SIG-M5 treated with dmso at 0.1 percent for 504 hours (cell line): ENCODE results near the gene NFATC2.

Source experiments
- DNase-seq: peaks from one replicate; lab custom pipeline; 2025; ENCODE audit not compliant: unreplicated experiment; lab: John Stamatoyannopoulos, UW

Gene NFATC2

DNA sequence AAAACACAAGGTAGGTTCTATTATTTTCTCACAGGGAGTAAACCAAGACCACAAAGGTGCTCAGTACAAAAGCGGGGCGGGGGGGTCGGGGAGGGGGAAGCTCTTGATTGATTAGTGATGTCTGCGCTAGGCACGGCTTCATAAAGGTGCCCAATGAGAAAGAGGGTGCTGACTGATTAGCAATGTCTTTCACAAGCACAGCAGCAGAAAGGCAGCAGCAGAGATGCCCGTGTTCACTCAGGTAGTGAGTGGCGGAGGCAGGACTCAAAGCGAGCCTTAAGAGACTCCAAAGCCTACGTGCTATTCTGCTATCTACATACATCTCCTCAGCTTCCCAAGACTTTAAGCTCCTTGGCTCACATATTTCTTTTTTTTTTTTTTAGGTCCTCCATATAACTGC, 20.3 kb downstream of the NFATC2 start:
- DNase-seq, result no peak

DNA sequence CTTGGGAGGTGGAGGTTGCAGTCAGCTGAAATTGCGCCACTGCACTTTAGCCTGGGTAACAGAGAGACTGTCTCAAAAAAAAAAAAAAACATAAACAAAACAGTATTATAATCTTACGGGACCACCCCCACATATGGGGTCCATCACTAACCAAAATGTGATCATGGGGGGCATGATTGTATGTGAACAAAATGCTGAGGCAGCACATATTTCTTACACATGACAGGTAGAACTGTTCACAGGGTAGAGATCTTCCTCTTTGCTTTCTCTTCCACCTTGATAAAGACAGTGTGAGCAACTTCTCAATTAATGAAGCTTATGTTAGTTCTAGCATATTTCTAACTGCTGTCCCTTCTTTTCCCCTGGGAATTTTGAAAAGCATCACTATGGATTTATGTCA, 24.7 kb downstream of the NFATC2 start:
- no peak for DNase-seq

DNA sequence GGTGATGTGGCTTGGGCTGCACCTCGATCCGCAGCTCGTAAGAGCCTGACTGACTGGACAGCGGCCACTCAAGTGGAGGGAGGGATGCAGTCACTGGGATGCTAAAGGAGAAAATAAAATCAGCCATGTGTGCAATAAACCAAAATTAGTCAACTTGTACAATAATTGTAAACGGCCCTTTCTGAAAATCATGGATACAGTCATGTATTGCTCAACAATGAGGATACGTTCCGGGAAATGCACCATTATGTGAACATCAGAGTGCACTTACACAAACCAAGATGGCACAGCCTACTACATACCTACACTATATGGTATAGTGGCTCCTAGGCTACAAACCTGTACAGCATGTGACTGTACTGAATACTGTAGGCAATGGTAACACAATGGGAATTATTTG, 25.7 kb downstream of the NFATC2 start:
- DNase-seq, result no peak

DNA sequence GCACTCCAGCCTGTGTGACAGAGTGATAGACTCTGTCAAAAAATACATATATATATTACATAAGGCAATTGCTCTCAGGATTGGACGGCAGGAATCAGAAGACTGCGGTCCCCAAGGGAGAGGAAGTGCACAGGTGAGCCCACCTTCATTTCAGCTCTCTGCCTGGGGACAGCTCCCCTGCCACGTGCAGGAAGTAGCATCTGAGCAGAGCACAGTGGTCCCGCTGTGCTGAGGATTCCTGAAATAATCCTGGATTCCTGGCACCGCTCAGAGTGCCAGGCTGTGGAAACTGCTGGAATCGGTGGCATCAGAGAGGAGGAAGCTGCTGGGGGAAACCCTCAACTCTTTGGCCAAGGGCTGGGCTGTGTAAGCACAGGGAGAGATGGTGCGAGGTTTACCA, 27.7 kb downstream of the NFATC2 start:
- no peak for DNase-seq

DNA sequence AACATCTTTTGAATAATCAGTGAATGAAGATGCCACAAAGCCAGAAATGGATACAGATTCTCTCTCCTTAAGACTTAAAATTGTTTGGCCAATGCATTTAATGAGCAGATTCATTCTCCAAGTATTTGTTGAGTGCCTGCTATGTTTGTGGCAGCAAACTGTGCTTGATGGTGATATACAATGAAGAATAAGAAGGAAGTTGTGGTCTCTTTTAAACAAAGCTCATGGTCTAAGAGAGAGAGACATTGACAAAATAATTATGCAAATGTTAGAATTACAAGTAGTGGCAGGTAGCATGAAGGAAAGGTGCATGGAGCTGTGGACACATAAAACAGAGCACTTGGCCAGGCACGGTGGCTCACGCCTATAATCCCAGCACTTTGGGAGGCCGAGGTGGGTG, 28.3 kb downstream of the NFATC2 start:
- no peak for DNase-seq

DNA sequence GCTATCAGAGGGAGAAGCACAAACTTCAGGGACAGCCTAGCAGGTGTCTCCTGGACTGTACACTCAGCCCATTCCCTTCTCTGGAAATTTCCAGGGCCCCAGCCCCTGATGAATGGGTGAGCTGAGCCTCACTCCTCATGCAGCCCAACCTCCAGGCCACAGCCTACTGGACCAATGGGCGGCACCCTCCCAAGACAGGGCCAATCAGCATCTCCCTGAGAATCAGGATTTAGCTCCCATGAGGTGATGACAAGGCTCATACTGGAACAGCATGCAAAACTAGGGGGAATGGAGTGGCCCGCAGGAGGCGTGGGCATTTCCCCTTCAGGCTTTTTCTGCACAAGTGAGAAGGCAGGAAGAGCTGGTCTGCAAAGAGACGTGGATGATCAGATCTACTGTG, 29.0 kb downstream of the NFATC2 start:
- DNase-seq, result no peak

DNA sequence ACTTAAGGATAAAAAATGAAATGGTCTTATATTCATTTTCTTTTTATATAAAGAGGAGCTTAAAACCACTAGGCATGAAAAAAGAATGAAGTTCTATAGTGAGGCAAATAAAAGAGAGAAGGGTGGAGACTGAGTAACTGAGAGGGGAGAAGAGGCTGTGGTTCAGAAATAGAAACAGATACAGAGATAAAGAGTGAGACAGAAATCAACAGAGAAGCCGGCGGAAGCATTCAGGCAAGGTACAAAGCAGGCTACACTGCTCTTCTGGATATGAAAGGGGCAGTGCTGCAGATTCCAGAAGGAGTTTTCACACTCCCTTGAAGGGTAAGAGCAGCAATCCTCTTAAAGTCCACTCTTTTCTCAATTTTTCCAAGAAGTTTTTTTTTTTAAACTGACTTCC, 29.9 kb downstream of the NFATC2 start:
- DNase-seq, result no peak

DNA sequence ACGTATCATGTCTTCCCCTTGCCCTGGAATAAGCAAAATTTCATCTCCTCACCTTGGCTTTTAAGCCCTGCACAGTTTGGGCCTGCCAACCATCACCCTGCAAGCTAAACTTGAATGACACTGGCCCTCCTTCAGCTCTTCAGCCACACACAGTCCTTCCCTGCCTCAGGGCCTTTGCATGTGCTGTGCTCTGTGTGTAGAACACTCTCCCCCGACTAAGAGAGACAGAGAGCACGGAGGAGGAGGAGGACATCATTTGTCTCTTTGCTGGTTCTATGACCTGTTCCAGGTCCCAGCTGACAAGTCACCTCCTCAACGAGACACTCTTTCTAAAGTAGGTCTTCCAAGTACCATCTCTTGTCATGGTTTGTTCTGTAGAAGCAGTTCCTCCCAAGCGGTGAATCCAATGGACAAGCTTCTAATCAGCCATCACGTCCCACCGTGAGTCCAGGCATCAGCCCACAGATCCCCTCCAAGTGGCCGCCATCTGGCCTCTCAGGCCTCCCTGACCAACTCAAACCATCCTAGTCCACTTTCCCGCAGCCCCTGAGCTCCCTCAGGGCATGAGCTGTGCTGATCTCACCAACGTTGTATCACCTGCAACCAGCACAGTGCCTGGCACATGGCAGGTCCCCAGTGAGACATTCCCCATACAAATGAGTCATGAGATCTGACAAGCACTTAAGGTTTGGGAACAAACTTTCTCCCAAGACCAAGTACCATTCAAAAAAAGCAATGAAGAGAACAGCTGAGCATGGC, 30.5 kb downstream of the NFATC2 start:
- no peak for DNase-seq

DNA sequence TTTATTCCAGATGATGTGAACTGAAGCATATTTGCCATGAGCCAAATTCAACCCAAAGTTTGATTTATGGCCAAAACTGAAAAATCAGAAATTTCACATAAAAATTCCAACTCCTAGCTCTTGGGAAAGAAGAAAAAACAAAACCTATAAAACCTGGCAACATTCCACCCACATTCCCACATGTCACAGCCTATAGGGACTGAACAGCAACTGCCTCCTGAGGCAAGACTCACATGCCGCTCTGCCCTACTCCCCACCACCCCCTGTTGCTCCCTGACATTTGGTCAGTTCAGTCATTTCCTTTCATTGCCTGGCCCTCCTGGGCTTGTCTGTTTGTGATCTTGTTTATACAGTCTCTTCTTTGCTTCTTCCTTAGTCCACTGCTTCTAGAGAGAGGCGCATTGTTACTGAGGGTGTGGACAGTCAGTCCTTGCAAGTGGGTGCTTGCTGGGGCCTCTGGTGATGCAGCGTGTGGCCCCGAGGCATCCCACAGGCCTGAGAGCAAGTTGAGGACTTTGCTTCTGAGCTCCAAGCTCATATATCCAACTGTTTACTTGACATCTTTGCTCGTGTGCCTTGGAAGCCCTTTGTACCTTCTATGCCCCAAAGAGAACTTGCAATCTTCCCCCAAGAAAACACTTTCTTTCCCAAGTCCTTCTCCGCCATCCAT, 31.4 kb downstream of the NFATC2 start:
- no peak for DNase-seq

DNA sequence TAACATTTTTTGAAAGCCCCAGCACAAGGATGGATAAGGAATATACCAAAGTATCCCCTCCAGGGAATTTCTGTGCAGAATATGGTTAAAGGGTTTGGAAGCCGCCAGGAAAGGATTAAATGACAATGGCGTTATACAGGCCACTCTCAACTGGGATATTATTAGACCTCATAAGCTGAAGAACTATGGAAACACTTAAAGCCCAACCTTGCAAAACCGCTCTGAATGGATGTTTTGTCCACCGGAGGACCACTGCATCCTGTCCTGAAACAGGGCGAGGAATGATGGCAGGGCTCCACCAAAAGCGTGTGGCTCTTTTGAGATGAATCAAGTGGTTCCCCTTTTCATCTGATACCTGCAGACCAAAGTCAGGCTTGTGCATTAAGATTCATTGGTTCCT, 32.4 kb downstream of the NFATC2 start:
- DNase-seq, result no peak

DNA sequence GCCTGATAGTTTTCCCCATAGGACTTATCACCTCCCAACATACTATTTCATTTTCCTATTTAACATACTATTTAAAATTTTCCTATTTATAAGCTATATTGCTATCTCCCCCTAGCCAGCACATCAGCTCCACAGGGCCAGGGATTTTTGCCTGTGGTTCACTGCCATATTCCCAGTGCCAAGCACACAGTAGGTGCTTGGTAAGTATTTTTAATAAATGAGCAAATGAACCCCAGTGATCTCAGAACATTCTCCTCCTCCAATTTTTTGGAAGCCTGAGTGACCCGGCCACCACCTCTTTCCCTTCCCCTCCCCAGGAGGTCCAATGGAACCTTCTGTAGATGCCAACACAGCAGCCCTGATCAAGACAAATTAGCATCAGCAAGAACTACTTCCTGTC, 33.3 kb downstream of the NFATC2 start:
- no peak for DNase-seq

DNA sequence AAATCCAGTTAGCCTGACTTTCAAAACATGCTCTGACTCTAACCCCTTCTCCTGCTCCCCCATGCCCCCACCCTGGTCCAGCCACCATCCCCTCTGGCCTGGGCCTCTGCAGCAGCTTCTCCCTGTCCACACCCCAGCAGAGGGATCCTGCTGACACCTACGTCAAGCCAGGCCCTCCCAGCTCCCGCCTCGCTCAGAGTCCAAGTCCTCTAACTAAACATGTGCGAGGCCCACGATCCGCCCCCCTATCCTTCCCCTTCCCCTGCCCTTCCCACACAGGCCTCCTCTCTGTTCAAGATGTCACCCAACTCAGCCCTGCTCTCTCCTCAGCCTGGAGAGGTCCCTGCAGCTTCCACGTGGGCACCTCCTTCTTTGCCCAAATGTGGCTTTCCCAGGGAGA, 33.7 kb downstream of the NFATC2 start:
- no peak for DNase-seq

DNA sequence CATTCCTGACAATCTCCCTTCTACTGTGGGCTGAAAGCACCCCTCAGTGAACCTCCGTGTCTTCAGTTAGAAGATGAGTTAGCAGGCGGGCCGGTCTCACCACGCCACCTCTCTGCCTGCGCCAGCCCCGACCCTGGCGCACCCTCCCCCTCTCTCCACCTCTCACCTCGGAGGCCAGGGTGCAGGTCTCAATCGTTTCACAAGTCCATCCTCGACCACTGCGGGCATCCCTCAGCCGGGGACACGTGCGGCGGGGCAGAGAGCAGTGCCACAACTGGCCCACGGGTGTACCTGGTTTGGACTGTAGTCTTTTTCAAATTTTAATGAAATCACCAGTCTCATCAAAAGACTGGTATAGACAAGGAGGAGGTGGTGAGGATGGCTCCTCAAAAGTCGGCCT, 34.4 kb downstream of the NFATC2 start:
- no peak for DNase-seq

DNA sequence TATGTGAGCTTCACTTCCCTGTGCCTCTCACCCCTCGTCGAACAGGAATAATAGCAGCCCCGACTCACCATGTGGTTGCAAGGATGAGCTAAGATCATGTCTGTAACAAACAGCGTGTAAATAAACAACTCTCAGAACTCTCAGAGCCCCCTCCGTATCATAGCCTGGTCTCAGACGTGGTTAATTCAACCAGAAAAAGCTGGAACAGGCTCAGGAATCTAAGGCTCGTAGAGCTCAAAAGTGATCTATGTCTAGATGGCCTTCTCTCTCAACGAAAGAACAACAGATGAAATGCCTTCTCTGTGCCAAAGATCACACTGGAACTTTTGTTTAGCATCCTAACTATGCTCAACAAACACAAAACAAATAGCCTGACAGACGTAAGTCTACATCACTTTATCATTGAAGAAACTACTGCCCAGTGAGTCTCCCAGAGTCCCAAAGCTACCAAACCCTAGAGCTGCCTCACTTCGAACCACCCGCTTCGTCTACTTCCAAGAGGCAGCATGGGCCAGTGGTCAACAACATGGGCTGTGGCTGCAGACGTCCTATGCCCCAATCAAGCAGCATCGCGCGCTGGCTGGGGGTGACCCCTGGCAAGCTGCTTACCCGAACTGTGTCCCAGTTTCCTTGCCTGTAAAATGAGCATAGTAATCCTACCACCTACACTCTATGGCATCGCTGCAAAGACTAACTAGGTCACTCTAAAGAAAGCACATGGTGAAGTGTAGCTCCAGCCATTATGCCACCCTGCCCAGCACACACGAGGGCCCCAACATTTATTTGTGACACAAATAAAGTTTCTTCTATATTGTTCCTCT, 35.1 kb downstream of the NFATC2 start:
- DNase-seq, result no peak

DNA sequence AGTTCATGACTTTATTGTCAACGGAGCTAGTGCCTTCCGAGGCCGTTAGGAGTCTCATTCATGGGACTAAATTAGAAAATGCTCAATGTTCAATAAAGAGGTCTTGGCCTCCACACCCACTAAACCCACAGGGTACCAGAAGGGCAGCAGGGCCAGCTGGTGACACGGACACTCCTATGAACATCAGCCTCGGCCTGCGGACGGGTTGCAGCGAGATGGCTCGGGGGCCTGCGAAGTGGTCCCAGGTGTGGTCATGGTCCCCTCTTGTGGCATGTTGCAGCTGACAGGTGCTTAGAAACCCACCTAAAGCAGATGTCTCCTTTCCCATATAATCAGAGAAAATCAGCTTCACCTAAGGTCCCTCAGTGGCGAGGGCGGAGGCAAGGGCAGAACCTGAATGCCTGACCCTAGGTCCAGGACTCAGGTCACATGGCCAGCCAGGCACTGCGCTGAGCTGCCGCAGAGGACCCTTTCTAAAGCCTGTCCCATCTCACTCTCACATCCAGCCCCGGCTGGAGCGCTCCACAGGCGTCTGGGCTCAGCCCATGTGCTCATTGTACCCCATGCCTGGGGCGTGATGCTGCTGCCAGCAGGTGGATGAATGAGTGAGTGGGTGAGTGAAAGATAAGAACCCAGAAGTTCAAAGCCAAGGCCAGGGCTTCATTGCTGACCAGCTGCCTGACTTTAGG, 35.8 kb downstream of the NFATC2 start:
- DNase-seq, result no peak

DNA sequence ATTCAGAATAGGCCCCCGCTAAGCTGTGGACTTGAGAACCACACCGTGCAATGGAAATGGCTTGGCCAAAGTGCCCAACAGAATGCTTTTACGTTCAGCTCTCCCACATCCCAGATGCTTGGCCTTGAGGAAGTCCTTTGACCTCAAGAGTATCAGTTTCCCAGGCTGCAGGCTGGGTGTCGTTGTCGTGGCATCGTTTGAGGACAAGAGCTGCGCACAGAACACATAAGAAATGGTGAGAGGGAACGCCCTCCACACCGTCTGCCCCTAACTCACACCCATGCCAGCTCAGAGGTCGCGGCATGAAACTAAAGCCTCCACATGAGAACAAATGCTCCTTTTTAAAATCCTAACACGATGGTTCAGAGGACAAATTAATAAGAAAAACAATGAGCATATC, 37.0 kb downstream of the NFATC2 start:
- DNase-seq, result no peak

DNA sequence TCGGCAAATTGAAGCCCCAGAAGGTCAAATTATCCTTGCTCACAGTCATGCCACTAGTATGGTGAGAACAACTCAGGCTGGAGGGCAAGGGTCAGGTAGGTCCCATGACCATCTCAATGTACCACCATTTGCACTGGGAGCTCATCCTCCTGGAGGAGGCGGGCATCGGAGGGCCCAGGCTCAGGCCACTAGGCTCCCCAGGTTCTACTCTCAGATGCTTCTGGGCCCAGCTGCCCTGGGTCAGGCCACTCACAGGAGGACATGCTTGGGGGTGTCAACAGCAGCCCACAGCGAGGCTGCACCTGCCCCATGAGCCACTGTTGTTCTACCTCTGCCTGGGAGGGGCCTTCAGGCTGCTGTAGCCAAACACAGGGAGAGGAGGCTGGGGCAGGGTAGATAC, 39.1 kb downstream of the NFATC2 start:
- DNase-seq, result no peak

DNA sequence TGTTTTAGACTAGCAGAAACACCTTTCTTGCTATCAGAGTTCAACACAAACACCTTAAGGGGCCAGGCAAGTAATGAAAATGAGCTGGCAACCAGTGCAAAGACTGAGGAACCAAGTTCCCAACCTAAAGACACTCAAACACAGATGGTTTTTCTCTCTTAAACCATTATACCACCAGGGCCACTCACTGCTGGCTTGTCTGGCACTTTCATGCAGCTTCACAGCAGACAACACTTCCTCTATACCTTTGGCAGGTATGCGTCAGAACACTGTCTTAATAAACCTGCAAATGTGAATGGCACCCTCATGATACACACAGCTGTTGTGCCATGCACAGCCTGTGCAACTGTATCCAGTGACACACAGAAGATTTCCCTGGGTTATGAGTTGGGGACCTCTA, 41.6 kb downstream of the NFATC2 start:
- no peak for DNase-seq

DNA sequence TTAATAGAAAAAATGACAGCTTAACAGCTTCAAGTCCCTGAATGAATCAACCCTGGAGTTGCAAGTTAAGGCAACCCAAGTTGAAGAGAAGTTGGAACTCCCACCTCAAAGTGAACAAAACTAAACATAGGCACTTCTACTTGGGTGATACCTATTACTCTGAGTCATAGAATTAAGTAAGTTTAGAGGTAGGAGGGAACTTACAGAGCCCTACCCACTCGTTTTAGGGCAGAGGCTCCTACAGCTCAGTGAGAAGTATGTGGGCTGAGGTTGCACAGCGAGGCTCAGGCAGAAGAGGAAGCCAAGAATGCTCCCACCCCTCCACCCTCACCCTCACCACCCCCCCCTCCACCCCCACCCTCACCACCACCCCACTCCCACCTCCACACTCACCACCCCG, 42.2 kb downstream of the NFATC2 start:
- DNase-seq, result peak; percentile 5

DNA sequence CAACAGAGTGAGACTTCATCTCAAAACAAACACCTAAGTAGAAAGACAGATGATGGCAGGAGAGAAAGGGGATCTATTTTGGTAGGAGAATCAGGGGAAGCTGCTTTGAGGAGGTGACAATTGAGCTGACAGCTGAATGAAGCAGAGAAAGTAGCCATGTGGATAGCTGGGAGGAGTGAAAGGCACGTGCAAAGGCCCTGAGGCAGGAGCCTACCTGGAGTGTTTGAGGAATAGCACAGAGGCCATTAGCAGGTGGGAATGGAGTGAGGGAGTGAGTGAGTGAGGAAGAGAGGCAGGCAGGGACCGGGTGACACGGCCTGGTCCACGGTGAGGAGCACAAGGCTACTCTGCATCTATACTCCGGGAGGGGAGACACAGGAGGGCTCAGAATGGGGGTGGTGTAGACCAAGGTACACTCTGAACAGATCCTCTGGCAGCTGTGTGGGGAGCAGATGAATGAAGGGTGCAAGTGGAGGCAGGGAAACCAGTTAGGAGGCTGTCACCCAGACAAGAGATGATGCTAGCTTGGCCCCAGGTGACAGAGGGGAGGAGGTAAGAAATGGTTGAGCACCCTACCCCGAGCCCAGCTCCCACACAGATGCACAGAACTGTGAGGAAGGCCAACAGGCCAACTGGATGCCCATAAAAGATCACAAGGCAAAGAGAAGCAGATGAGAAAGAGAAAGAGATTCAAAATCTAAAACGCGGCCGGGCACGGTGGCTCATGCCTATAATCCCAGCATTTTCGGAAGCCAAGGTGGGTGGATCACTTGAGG, 43.6 kb downstream of the NFATC2 start:
- no peak for DNase-seq
